Astrocyte (in vitro differentiated cells and primary cell): ENCODE measurements around the gene PDGFRA. TPM values are rescaled to one million over a fixed set of nuclear protein-coding genes. Genes with fewer than 3 reads are reported as not detected.

Experiments used
- DNase-seq: peaks from one replicate; pipeline ENCODE4 v3.0.0-alpha.2; 2010; ENCODE audit warnings: low read depth
- FAIRE-seq: peaks from 2 replicates; lab custom pipeline; 2011; peaks lifted over from hg19 to GRCh38; lab: Jason Lieb, UNC
- H2AFZ ChIP-seq: 2 replicates; pipeline ENCODE4 v1.6.0; 2012; ENCODE audit warnings: low read depth, low read length, inconsistent platforms
- H3K27ac ChIP-seq: 2 replicates; pipeline ENCODE4 v1.5.1; 2011; ENCODE audit warnings: low read depth, low read length, inconsistent platforms
- H3K27me3 ChIP-seq: 2 replicates; pipeline ENCODE4 v1.6.0; 2011; ENCODE audit warnings: low read length, inconsistent platforms; ENCODE audit not compliant: insufficient read depth
- H3K36me3 ChIP-seq: 2 replicates; pipeline ENCODE4 v1.5.1; 2011; ENCODE audit warnings: low read length, inconsistent platforms; ENCODE audit not compliant: insufficient read depth
- H3K4me1 ChIP-seq: 2 replicates; pipeline ENCODE4 v1.5.1; 2011; ENCODE audit warnings: low read length, inconsistent platforms; ENCODE audit not compliant: insufficient read depth
- H3K4me2 ChIP-seq: 2 replicates; pipeline ENCODE4 v1.6.0; 2012; ENCODE audit warnings: low read length, inconsistent platforms
- H3K4me3 ChIP-seq: 2 replicates; pipeline ENCODE4 v1.5.1; 2011; ENCODE audit warnings: low read depth, mild to moderate bottlenecking, low read length, inconsistent platforms; ENCODE audit not compliant: insufficient read depth
- H3K79me2 ChIP-seq: 2 replicates; pipeline ENCODE4 v1.6.0; 2012; ENCODE audit warnings: mild to moderate bottlenecking, low read length, inconsistent platforms; ENCODE audit not compliant: insufficient read depth
- H3K9ac ChIP-seq: 2 replicates; pipeline ENCODE4 v1.6.0; 2012; ENCODE audit warnings: mild to moderate bottlenecking, low read length, inconsistent platforms
- H3K9me3 ChIP-seq: 2 replicates; pipeline ENCODE4 v1.5.1; 2012; ENCODE audit warnings: low read depth, mild to moderate bottlenecking, low read length, inconsistent platforms; ENCODE audit not compliant: insufficient read depth
- H4K20me1 ChIP-seq: 2 replicates; pipeline ENCODE4 v1.6.0; 2012; ENCODE audit warnings: low read length, inconsistent platforms; ENCODE audit not compliant: insufficient read depth
- H3K27ac Mint-ChIP-seq: one replicate; pipeline ENCODE4 v1.8.0; 2021; ENCODE audit warnings: mild to moderate bottlenecking, mixed read lengths; ENCODE audit not compliant: unreplicated experiment
- H3K27me3 Mint-ChIP-seq: one replicate; pipeline ENCODE4 v1.8.0; 2021; ENCODE audit warnings: low read depth, mixed read lengths; ENCODE audit not compliant: unreplicated experiment
- H3K36me3 Mint-ChIP-seq: one replicate; pipeline ENCODE4 v1.8.0; 2021; ENCODE audit warnings: low read depth, mixed read lengths; ENCODE audit not compliant: unreplicated experiment
- H3K4me1 Mint-ChIP-seq: one replicate; pipeline ENCODE4 v1.8.0; 2021; ENCODE audit warnings: low read depth, mixed read lengths; ENCODE audit not compliant: unreplicated experiment
- H3K4me3 Mint-ChIP-seq: one replicate; pipeline ENCODE4 v1.8.0; 2021; ENCODE audit warnings: mild to moderate bottlenecking, moderate library complexity, mixed read lengths; ENCODE audit not compliant: unreplicated experiment
- H3K9me3 Mint-ChIP-seq: one replicate; pipeline ENCODE4 v1.8.0; 2021; ENCODE audit warnings: mild to moderate bottlenecking, mixed read lengths; ENCODE audit not compliant: unreplicated experiment
- EZH2 ChIP-seq: IDR thresholded peaks from 2 replicates; pipeline ENCODE4 v1.6.1; 2012; ENCODE audit warnings: mild to moderate bottlenecking, low read length, inconsistent platforms; ENCODE audit not compliant: insufficient read depth
- total RNA-seq: library from RNA; stranded (reverse); gene quantifications from 2 replicates; pipeline ENCODE4 v1.2.1, GENCODE V29; 2021
- TF ChIP-seq, protein P1 (sequence below): IDR thresholded peaks from 2 replicates; pipeline ENCODE4 v1.5.1; 2011; ENCODE audit warnings: low read depth, mild to moderate bottlenecking, inconsistent platforms, low read length, moderate library complexity; ENCODE audit not compliant: insufficient read depth

The PDGFRA gene
- total RNA-seq, 1 donor from 2014 or later: 9.2 TPM

DNA sequence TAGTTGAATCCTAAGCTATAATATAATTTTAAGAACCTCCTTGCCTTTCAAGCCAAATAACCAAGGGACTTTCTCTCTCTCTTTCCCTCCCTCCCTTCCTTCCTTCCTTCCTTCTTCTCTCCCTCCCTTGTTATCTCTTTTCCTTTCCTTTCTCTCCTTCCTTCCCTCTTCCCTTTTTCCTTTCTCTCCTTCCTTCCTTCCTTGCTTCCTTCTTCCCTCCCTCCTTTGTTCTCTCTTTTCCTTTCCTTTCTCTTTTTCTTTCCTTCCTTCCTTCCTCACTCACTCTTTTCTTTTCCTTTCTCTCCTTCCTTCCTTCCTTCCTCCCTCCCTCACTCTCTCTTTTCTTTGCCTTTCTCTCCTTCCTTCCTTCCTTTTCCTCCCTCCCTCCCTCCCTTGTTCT is 42.4 kb downstream of the PDGFRA start:
- DNase-seq (no peak), FAIRE-seq (no peak)
- H3K36me3 ChIP-seq: peaks cover 18% of the 10 kb centered on the region
- H3K4me3 Mint-ChIP-seq: no peak overlapping the region
- H3K4me2 ChIP-seq: no peak overlapping the region
- no peak overlapping the region for H3K27ac Mint-ChIP-seq
- H2AFZ ChIP-seq: no peak overlapping the region
- H4K20me1 ChIP-seq: no peaks in the 10 kb centered on the region
- H3K4me3 ChIP-seq: no peak overlapping the region
- TF ChIP-seq EZH2: no peak
- TF ChIP-seq, protein P1, sequence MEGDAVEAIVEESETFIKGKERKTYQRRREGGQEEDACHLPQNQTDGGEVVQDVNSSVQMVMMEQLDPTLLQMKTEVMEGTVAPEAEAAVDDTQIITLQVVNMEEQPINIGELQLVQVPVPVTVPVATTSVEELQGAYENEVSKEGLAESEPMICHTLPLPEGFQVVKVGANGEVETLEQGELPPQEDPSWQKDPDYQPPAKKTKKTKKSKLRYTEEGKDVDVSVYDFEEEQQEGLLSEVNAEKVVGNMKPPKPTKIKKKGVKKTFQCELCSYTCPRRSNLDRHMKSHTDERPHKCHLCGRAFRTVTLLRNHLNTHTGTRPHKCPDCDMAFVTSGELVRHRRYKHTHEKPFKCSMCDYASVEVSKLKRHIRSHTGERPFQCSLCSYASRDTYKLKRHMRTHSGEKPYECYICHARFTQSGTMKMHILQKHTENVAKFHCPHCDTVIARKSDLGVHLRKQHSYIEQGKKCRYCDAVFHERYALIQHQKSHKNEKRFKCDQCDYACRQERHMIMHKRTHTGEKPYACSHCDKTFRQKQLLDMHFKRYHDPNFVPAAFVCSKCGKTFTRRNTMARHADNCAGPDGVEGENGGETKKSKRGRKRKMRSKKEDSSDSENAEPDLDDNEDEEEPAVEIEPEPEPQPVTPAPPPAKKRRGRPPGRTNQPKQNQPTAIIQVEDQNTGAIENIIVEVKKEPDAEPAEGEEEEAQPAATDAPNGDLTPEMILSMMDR: no peak
- H3K9me3 ChIP-seq: no peaks in the 10 kb centered on the region
- peaks cover 31% of the 10 kb centered on the region for H3K36me3 Mint-ChIP-seq
- H3K79me2 ChIP-seq: no peaks in the 10 kb centered on the region
- peaks cover 4% of the 10 kb centered on the region for H3K27me3 Mint-ChIP-seq
- H3K9me3 Mint-ChIP-seq: peaks cover 9% of the 10 kb centered on the region
- no peaks in the 10 kb centered on the region for H3K4me1 Mint-ChIP-seq
- H3K4me1 ChIP-seq: peaks cover 1% of the 10 kb centered on the region
- no peaks in the 10 kb centered on the region for H3K27me3 ChIP-seq
- H3K27ac ChIP-seq: no peak overlapping the region
- H3K9ac ChIP-seq: no peak overlapping the region

DNA sequence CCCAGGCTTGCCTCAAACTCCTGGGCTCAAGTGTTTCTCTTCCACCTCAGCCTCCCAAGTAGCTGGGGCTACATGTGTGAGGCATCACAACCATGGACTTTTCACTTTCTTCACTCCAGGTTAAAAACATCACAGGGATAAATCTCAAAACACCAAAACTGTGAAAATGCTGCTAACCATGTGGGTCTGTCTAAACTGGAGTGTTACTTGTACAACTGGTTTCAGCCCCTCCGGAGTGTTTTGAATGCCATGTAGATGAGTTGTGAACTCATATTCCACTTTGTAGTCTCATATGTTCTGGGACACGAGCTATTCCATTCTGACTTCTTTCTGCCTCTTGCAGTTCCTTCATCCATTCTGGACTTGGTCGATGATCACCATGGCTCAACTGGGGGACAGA is 43.0 kb downstream of the PDGFRA start:
- H3K36me3 ChIP-seq: peaks cover 18% of the 10 kb centered on the region
- no peak overlapping the region for H3K27ac ChIP-seq
- no peaks in the 10 kb centered on the region for H4K20me1 ChIP-seq
- no peak overlapping the region for H3K27ac Mint-ChIP-seq
- no peak overlapping the region for H3K4me2 ChIP-seq
- TF ChIP-seq EZH2: no peak
- TF ChIP-seq, protein P1: no peak
- H2AFZ ChIP-seq: no peak overlapping the region
- H3K9me3 Mint-ChIP-seq: peaks cover 9% of the 10 kb centered on the region
- H3K9ac ChIP-seq: no peak overlapping the region
- H3K27me3 Mint-ChIP-seq: peaks cover 4% of the 10 kb centered on the region
- peaks cover 6% of the 10 kb centered on the region for H3K4me1 Mint-ChIP-seq
- no peaks in the 10 kb centered on the region for H3K9me3 ChIP-seq
- H3K79me2 ChIP-seq: no peaks in the 10 kb centered on the region
- no peak for FAIRE-seq
- H3K4me1 ChIP-seq: peaks cover 7% of the 10 kb centered on the region
- H3K4me3 ChIP-seq: no peak overlapping the region
- no peak for DNase-seq
- no peak overlapping the region for H3K4me3 Mint-ChIP-seq
- peaks cover 31% of the 10 kb centered on the region for H3K36me3 Mint-ChIP-seq
- H3K27me3 ChIP-seq: no peaks in the 10 kb centered on the region

DNA sequence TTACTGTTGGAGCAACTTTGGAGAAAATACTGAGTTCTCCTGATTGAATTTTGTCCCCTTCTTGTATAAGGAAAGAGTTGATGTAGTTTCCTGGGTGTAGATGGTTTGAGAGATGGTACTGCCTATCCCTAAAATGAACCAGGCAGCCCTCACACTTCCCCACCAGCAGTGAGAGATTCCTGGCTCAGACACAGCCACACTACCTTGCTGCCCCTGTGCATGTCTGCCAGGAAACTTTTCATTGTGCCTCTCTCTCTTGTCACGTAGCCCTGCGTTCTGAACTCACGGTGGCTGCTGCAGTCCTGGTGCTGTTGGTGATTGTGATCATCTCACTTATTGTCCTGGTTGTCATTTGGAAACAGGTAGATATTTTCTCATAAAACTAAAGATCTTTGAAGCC is 45.2 kb downstream of the PDGFRA start:
- H4K20me1 ChIP-seq: no peaks in the 10 kb centered on the region
- peaks cover 9% of the 10 kb centered on the region for H3K9me3 Mint-ChIP-seq
- H3K4me1 ChIP-seq: peaks cover 17% of the 10 kb centered on the region
- H2AFZ ChIP-seq: no peak overlapping the region
- H3K36me3 Mint-ChIP-seq: peaks cover 22% of the 10 kb centered on the region
- peaks cover 20% of the 10 kb centered on the region for H3K36me3 ChIP-seq
- H3K4me3 Mint-ChIP-seq: no peak overlapping the region
- no peak overlapping the region for H3K4me2 ChIP-seq
- H3K9me3 ChIP-seq: no peaks in the 10 kb centered on the region
- no peak overlapping the region for H3K4me3 ChIP-seq
- FAIRE-seq (no peak), DNase-seq (no peak)
- H3K27ac ChIP-seq: no peak overlapping the region
- H3K9ac ChIP-seq: no peak overlapping the region
- no peaks in the 10 kb centered on the region for H3K79me2 ChIP-seq
- peaks cover 4% of the 10 kb centered on the region for H3K27me3 Mint-ChIP-seq
- H3K4me1 Mint-ChIP-seq: peaks cover 15% of the 10 kb centered on the region
- H3K27ac Mint-ChIP-seq: no peak overlapping the region
- TF ChIP-seq EZH2: no peak
- TF ChIP-seq, protein P1: no peak
- no peaks in the 10 kb centered on the region for H3K27me3 ChIP-seq
